ENCODE measurements around the gene TCEA2. TPM values are rescaled to one million over a fixed set of nuclear protein-coding genes. Genes with fewer than 3 reads are reported as not detected.
A peak's percentile ranks its signal among the peaks of the same experiment; 100 is the strongest.

Gene TCEA2
- total and polyA plus RNA-seq, 2 of the 13 experiments (the other 11 are each of a cell fraction or from before 2014, with no cell fraction given) = 28.1 to 33.7 TPM

- TF ChIP-seq NCOA1 (CRISPR knock-in tag; IDR thresholded peaks at IDR 0.05) (peak; percentile 72; the same call in 1 of the 2 replicates), HDAC2 (CRISPR knock-in tag; IDR thresholded peaks at IDR 0.05) (peak; percentile 53), ZBTB26 (CRISPR knock-in tag; IDR thresholded peaks at IDR 0.05; ENCODE audit: borderline replicate concordance) (peak; percentile 75; the same call in 1 of the 2 replicates), EHMT2 (IDR thresholded peaks at IDR 0.05; ENCODE audit: borderline replicate concordance, low read depth, low read length) (no peak), FOXP1 (IDR thresholded peaks at IDR 0.05) (no peak), FOXP1 (CRISPR knock-in tag; IDR thresholded peaks at IDR 0.05) (no peak), ZSCAN21 (CRISPR knock-in tag; IDR thresholded peaks at IDR 0.05; ENCODE audit: borderline replicate concordance) (peak; percentile 73; the same call in 1 of the 2 replicates), EEA1 (CRISPR knock-in tag; IDR thresholded peaks at IDR 0.05; ENCODE audit: borderline replicate concordance) (peak; percentile 54; the same call in 1 of the 2 replicates), ZEB1 (IDR thresholded peaks at IDR 0.05; ENCODE audit: insufficient replicate concordance, low read depth) (peak; percentile 37), POLR2A (IDR thresholded peaks at IDR 0.05; ENCODE audit: insufficient read depth in 1 of 2, low read depth in 2 of 2, low read length in 2 of 2) (peak in 1 of 2 experiments; percentile 48; a peak in 1 of 4 replicates), ZMYM2 (CRISPR knock-in tag; IDR thresholded peaks at IDR 0.05) (peak; percentile 27; the same call in 1 of the 2 replicates), TERF1 (CRISPR knock-in tag; IDR thresholded peaks at IDR 0.05) (0 out of 2 replicates have a peak, but pooled peaks have one; percentile 18), DDIT3 (CRISPR knock-in tag; IDR thresholded peaks at IDR 0.05) (no peak; the same call in 1 of the 2 replicates), MZF1 (CRISPR knock-in tag; IDR thresholded peaks at IDR 0.05; ENCODE audit: borderline replicate concordance) (peak; percentile 85), ZSCAN30 (CRISPR knock-in tag; IDR thresholded peaks at IDR 0.05) (no peak; the same call in 1 of the 2 replicates), ZNF367 (CRISPR knock-in tag; IDR thresholded peaks at IDR 0.05; ENCODE audit: borderline replicate concordance) (peak; percentile 65; the same call in 1 of the 2 replicates), GTF3A (CRISPR knock-in tag; conservative IDR thresholded peaks at IDR 0.05) (no peak), ZBTB14 (CRISPR knock-in tag; IDR thresholded peaks at IDR 0.05) (0 out of 2 replicates have a peak, but pooled peaks have one; percentile 19), SYNCRIP (IDR thresholded peaks at IDR 0.05; ENCODE audit: insufficient read depth, low read depth, low read length) (no peak), RXRA (CRISPR knock-in tag; IDR thresholded peaks at IDR 0.05) (peak; percentile 82), SNAPC4 (CRISPR knock-in tag; IDR thresholded peaks at IDR 0.05) (0 out of 2 replicates have a peak, but pooled peaks have one; percentile 12)
Measured at GRCh38 chr20:64050261-64051032, 12.6 kb upstream of the TCEA2 start (continued).
